K562 (cell line): ENCODE measurements around the gene CTDSP1. TPM values are rescaled to one million over a fixed set of nuclear protein-coding genes. Genes with fewer than 3 reads are reported as not detected.

Experiments used
- AFF4 ChIP-seq: sonication (generic); formaldehyde crosslinking; IDR thresholded peaks from 2 replicates; pipeline ENCODE4 v1.8.0; 2023; ENCODE audit warnings: mild to moderate bottlenecking, missing genetic modification reagents
- BRD9 ChIP-seq: fragments of 450-650 bp; IDR thresholded peaks from 2 replicates; pipeline ENCODE4 v1.6.1; 2018; ENCODE audit warnings: low read depth; ENCODE audit not compliant: partially characterized antibody
- CAMTA2 ChIP-seq: fragments of 250-450 bp; sonication (Bioruptor Pico); conservative IDR thresholded peaks from 2 replicates; pipeline ENCODE4 v1.5.1; 2022
- CBFB ChIP-seq: sonication (generic); formaldehyde crosslinking; IDR thresholded peaks from 2 replicates; pipeline ENCODE4 v1.4.0; 2020; ENCODE audit warnings: mild to moderate bottlenecking, missing genetic modification reagents
- CBX1 ChIP-seq: sonication (generic); IDR thresholded peaks from 2 replicates; pipeline ENCODE4 v1.6.1; 2016; ENCODE audit warnings: antibody characterized with exemption, low read depth, mild to moderate bottlenecking
- CREB3 ChIP-seq: fragments of 450-650 bp; conservative IDR thresholded peaks from 2 replicates; pipeline ENCODE4 v1.6.1; 2016; ENCODE audit warnings: missing genetic modification characterization, low read depth, mild to moderate bottlenecking, missing compliant biosample characterization, moderate library complexity
- CREM ChIP-seq: IDR thresholded peaks from 2 replicates; pipeline ENCODE4 v1.6.1; 2014; ENCODE audit warnings: antibody characterized with exemption, low read depth
- ELK3 ChIP-seq: fragments of 450-650 bp; formaldehyde crosslinking; IDR thresholded peaks from 2 replicates; pipeline ENCODE4 v1.4.0; 2020; ENCODE audit warnings: mild to moderate bottlenecking
- HES1 ChIP-seq: fragments of 450-650 bp; IDR thresholded peaks from 2 replicates; pipeline ENCODE4 v1.6.1; 2016; ENCODE audit warnings: low read depth, mild to moderate bottlenecking, moderate library complexity
- HMG20A ChIP-seq: fragments of 450-650 bp; formaldehyde crosslinking; conservative IDR thresholded peaks from 2 replicates; pipeline ENCODE4 v1.4.0; 2020; ENCODE audit warnings: mild to moderate bottlenecking, mixed read lengths
- MTF1 ChIP-seq: fragments of 250-450 bp; sonication (Bioruptor Pico); IDR thresholded peaks from 2 replicates; pipeline ENCODE4 v1.9.0; 2021; ENCODE audit warnings: moderate library complexity, mild to moderate bottlenecking, inconsistent platforms, borderline replicate concordance
- NR0B1 ChIP-seq: fragments of 450-650 bp; IDR thresholded peaks from one replicate; pipeline ENCODE4 v1.6.1; 2018; ENCODE audit warnings: mild to moderate bottlenecking, moderate library complexity; ENCODE audit not compliant: partially characterized antibody
- NR2F6 ChIP-seq: fragments of 450-650 bp; formaldehyde crosslinking; IDR thresholded peaks from 2 replicates; pipeline ENCODE4 v1.4.0; 2020; ENCODE audit warnings: mild to moderate bottlenecking
- RBFOX2 ChIP-seq: fragments of 200-400 bp; formaldehyde crosslinking; IDR thresholded peaks from 2 replicates; pipeline ENCODE4 v1.6.1; 2017; ENCODE audit warnings: low read depth, mild to moderate bottlenecking, low read length, moderate library complexity
- SOX6 ChIP-seq: fragments of 450-650 bp; IDR thresholded peaks from 2 replicates; pipeline ENCODE4 v1.6.1; 2014; ENCODE audit warnings: mild to moderate bottlenecking
- THAP7 ChIP-seq: fragments of 250-450 bp; sonication (Bioruptor Pico); IDR thresholded peaks from 2 replicates; pipeline ENCODE4 v1.5.0; 2021
- YY1 ChIP-seq, 3 experiments: IDR thresholded peaks; 2 replicates each; pipeline ENCODE4 v1.6.1; 2011; ENCODE audit warnings: low read length in 2 of 3, mild to moderate bottlenecking in 2 of 3, moderate library complexity in 2 of 3, borderline replicate concordance in 1 of 3, control low read depth in 1 of 3, low read depth in 1 of 3; ENCODE audit not compliant: insufficient read depth in 3 of 3, insufficient replicate concordance in 2 of 3, control insufficient read depth in 1 of 3, insufficient read length in 1 of 3; ENCODE audit errors: extremely low read depth in 1 of 3
- ZNF146 ChIP-seq: IDR thresholded peaks from one replicate; pipeline ENCODE4 v1.6.1; 2018; ENCODE audit warnings: missing compliant biosample characterization; ENCODE audit not compliant: unreplicated experiment
- polyA plus RNA-seq, 8 experiments: library from polyadenylated mRNA; depleted of rRNA in 4 of 8; stranded (reverse) in 5 of 8; unstranded in 3 of 8; fragments of >200 nt; fragmentation: Nextera tagmentation in 2 of 8; fragmentation: Illumina TruSeq in 1 of 8; extraction: Ambion mirVana in 2 of 8; extraction: Trizol in 1 of 8; gene quantifications; 2 replicates each; pipeline versions ENCODE4 v1.2.1 to v1.2.3, GENCODE V29; 2011 to 2014; ENCODE audit warnings: inconsistent platforms in 1 of 8, missing spikeins in 1 of 8
- total RNA-seq, 7 experiments: library from RNA; depleted of rRNA in 6 of 7; stranded (reverse); fragments of >200 nt in 6 of 7; fragmentation: Illumina TruSeq in 2 of 7; extraction: Trizol in 2 of 7; gene quantifications; 2 replicates each; pipeline versions ENCODE4 v1.2.1 to v1.2.3, GENCODE V29; 2011 to 2021; ENCODE audit warnings: low replicate concordance in 1 of 7

CTDSP1 gene
- total and polyA plus RNA-seq, 9 of the 15 experiments (the other 6 are each of a cell fraction or from before 2014, with no cell fraction given): 2.4 to 74.8 (median 45.8) TPM

- no peak for TF ChIP-seq CREB3 (tag)
- TF ChIP-seq RBFOX2: peak; percentile 73
- no peak for TF ChIP-seq SOX6
- peak in 2 of 3 experiments; percentile 41 to 62 for TF ChIP-seq YY1 (IDR thresholded peaks at IDR 0.05; ENCODE audit: borderline replicate concordance in 1 of 3, control insufficient read depth in 1 of 3, extremely low read depth in 1 of 3, insufficient read depth in 3 of 3, insufficient read length in 1 of 3, insufficient replicate concordance in 2 of 3, low read depth in 1 of 3, low read length in 2 of 3)
- TF ChIP-seq NR2F6: peak; percentile 72; the same call in 1 of the 2 replicates
- no peak for TF ChIP-seq MTF1
- peak; percentile 65; the same call in 1 of the 2 replicates for TF ChIP-seq ELK3 (CRISPR knock-in tag)
- peak; percentile 40 for TF ChIP-seq AFF4 (CRISPR knock-in tag)
- no peak for TF ChIP-seq CAMTA2 (CRISPR knock-in tag)
- TF ChIP-seq BRD9: peak; percentile 83
- TF ChIP-seq CBFB: no peak
- peak; percentile 73 for TF ChIP-seq CBX1
- no peak for TF ChIP-seq NR0B1
- no peak for TF ChIP-seq THAP7 (CRISPR knock-in tag)
- TF ChIP-seq HMG20A (CRISPR knock-in tag): no peak
- no peak for TF ChIP-seq ZNF146 (CRISPR knock-in tag)
- TF ChIP-seq HES1: no peak
- TF ChIP-seq CREM: peak; percentile 30; the same call in 1 of the 2 replicates
These were observed 6.7 kb downstream of the CTDSP1 start (continued) for GRCh38 chr2:218406209-218406948.
